ENCODE measurements around the gene PNPLA6.

The PNPLA6 gene

GRCh38 chr19:7535047-7535997 lies at the start of gene PNPLA6:
PNPLA6 (plus strand) TSS chr19:7535717; CDS start chr19:7535789, 72 bp downstream.
- Mint-ChIP-seq H3K4me3 (peak within 1 kb of the TSS; percentile 94), H3K27me3 (ENCODE audit: low read depth, poor library complexity) (peaks cover 4% of the 10 kb centered on the region), H3K27ac (peak within 1 kb of the TSS; percentile 97), H3K4me1 (peaks cover 18% of the 10 kb centered on the region), H3K9me3 (no peaks in the 10 kb centered on the region), H3K36me3 (ENCODE audit: low read depth) (peaks cover 14% of the 10 kb centered on the region)
- TF ChIP-seq CTCF (IDR thresholded peaks at IDR 0.05): no peak
- DNase-seq: peak; percentile 96

- Mint-ChIP-seq H3K36me3 (ENCODE audit: low read depth) (no peaks in the 10 kb centered on the region), H3K9me3 (peaks cover 3% of the 10 kb centered on the region), H3K27me3 (ENCODE audit: low read depth, poor library complexity) (peaks cover 13% of the 10 kb centered on the region), H3K4me3 (no peak overlapping the region), H3K27ac (no peak overlapping the region), H3K4me1 (peaks cover 24% of the 10 kb centered on the region)
- DNase-seq: no peak
- TF ChIP-seq CTCF (IDR thresholded peaks at IDR 0.05): no peak
These were observed 48.6 kb upstream of the PNPLA6 start for GRCh38 chr19:7486923-7487322.

- H3K27ac Mint-ChIP-seq: peak within 1 kb of the TSS; percentile 82
- DNase-seq: peak; percentile 95
- peak within 1 kb of the TSS; percentile 76 for H3K4me3 Mint-ChIP-seq
- peaks cover 9% of the 10 kb centered on the region for H3K27me3 Mint-ChIP-seq (ENCODE audit: low read depth, poor library complexity)
- TF ChIP-seq CTCF (IDR thresholded peaks at IDR 0.05): no peak
- no peaks in the 10 kb centered on the region for H3K36me3 Mint-ChIP-seq (ENCODE audit: low read depth)
- H3K4me1 Mint-ChIP-seq: peaks cover 14% of the 10 kb centered on the region
- H3K9me3 Mint-ChIP-seq: peaks cover 3% of the 10 kb centered on the region
These were observed 46.7 kb upstream of the PNPLA6 start, which contains the start of gene PEX11G for GRCh38 chr19:7488736-7489353. PEX11G (minus strand) TSS chr19:7489035; CDS start chr19:7489010, 25 bp downstream.

GRCh38 chr19:7489609-7490044 lies 45.9 kb upstream of the PNPLA6 start:
- H3K4me1 Mint-ChIP-seq: peaks cover 21% of the 10 kb centered on the region
- peak overlapping the region; percentile 71 for H3K4me3 Mint-ChIP-seq
- H3K27ac Mint-ChIP-seq: peak overlapping the region; percentile 20
- TF ChIP-seq CTCF (IDR thresholded peaks at IDR 0.05): no peak
- H3K27me3 Mint-ChIP-seq (ENCODE audit: low read depth, poor library complexity): peaks cover 5% of the 10 kb centered on the region
- DNase-seq: no peak
- H3K9me3 Mint-ChIP-seq: peaks cover 3% of the 10 kb centered on the region
- H3K36me3 Mint-ChIP-seq (ENCODE audit: low read depth): no peaks in the 10 kb centered on the region

GRCh38 chr19:7492142-7492541 lies 43.4 kb upstream of the PNPLA6 start:
- Mint-ChIP-seq H3K4me1 (peaks cover 29% of the 10 kb centered on the region), H3K27me3 (ENCODE audit: low read depth, poor library complexity) (peaks cover 13% of the 10 kb centered on the region), H3K36me3 (ENCODE audit: low read depth) (no peaks in the 10 kb centered on the region), H3K9me3 (peaks cover 3% of the 10 kb centered on the region), H3K27ac (no peak overlapping the region), H3K4me3 (no peak overlapping the region)
- no peak for TF ChIP-seq CTCF (IDR thresholded peaks at IDR 0.05)
- DNase-seq: no peak

All from nephron progenitor cell (in vitro differentiated cells).